C4-2B (cell line): ENCODE data around the gene GPR34.

ENCODE experiments used
- H3K27ac ChIP-seq: fragments of 450-650 bp; 2 replicates; pipeline ENCODE4 v1.5.1; 2017
- CTCF ChIP-seq: fragments of 450-650 bp; conservative IDR thresholded peaks from 2 replicates; pipeline ENCODE4 v1.5.1; 2017; ENCODE audit warnings: mild to moderate bottlenecking
- ZFX ChIP-seq: fragments of 450-650 bp; IDR thresholded peaks from 2 replicates; pipeline ENCODE4 v1.6.1; 2017

Gene GPR34

DNA sequence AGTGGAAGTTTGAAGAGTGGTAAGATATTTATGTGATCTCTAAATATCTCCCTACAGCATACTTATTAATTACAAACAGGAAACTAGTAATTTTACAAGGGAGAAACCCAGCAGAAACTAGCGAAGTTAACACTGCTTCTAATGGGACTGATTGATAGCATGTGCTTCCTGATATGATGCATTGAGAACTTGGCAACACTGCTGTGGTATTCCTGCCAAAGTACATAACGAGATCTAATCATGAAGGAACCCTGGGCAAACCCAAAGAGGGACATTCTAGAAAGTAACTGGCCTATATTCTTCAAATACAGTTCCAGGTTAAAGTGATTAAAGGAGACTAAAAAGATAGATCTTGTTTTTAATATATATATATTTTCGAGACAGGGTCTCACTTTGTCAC is 4.6 kb upstream of the GPR34 start:
- no peak for TF ChIP-seq ZFX
- TF ChIP-seq CTCF, result no peak
- no peak overlapping the region for H3K27ac ChIP-seq

- TF ChIP-seq CTCF (no peak), ZFX (no peak)
- H3K27ac ChIP-seq, result no peak overlapping the region
Measured at GRCh38 chrX:41684940-41685339, 3.8 kb upstream of the GPR34 start.

DNA sequence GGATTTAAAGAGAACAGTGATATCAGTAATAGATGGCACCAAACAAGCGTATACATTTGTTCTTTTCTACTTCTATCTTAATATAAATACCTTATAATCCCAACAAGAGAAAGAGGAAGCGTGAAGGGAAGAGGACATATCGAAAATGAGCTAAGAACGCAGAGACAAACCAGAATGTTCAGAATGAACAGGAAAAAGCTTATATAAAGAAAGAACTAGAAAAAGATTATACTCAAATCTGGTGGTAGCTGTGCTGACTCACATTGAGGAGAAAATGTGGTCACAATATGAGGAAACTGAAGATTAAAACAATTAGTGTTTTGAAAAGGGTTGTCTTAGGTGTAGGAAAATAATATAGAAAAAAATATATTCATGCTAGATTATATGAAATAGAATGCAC is 2.0 kb upstream of the GPR34 start:
- TF ChIP-seq ZFX (no peak), CTCF (no peak)
- no peak overlapping the region for H3K27ac ChIP-seq

DNA sequence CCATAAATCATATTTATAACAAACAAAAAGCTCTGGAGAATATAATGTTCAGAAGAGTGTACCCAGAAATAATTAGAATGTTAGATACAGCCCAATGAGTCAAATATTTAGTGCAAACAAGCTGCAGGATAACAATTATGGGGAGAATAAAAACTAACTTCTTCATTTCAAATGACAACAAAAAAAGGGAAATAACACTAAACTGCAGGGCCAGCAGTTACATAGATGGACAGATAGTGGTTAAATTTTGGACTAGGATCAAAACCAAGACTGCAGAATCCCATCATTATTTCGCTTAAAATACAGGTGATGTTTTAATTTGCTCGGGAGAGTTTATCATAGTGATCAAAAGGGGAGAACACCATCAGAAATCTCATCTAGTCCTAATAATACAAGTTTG is 617 bp upstream of the GPR34 start:
- TF ChIP-seq ZFX (no peak), CTCF (no peak)

DNA sequence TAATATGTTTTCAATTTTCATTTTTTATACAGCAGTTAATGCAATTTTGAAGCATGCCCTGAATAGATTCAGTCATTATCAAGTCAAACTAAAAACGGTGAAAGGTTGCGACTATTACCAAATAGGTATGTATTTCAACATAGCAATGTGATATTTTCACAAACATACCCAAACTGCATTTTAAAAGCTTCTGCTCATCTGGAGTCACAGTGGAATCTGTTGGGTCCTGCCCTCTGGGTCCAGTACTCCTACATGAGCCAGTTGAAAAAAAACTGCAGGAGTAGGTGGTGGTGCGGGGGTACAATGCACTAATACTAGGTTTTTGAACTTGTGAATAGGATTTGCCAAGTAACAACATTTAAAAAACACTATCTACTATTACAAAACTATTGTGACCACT is 938 bp downstream of the GPR34 start:
- TF ChIP-seq CTCF, result no peak
- no peak overlapping the region for H3K27ac ChIP-seq

More for the DNA sequence above, 617 bp upstream of the GPR34 start:
- H3K27ac ChIP-seq, result no peak overlapping the region

GRCh38 chrX:41692162-41692749 is 3.5 kb downstream of the GPR34 start:
- H3K27ac ChIP-seq, result no peak overlapping the region
- no peak for TF ChIP-seq ZFX
- no peak for TF ChIP-seq CTCF

- H3K27ac ChIP-seq, result no peak overlapping the region
Measured at GRCh38 chrX:41693024-41693423, 4.3 kb downstream of the GPR34 start.

More at GRCh38 chrX:41693024-41693423, 4.3 kb downstream of the GPR34 start:
- TF ChIP-seq CTCF, result no peak
- no peak for TF ChIP-seq ZFX
